T-helper 17 cell (primary cell): ENCODE data around the gene LGALS3BP. TPM values are rescaled to one million over a fixed set of nuclear protein-coding genes. Genes with fewer than 3 reads are reported as not detected.

Experiments used
- ATAC-seq: fragments of 150-1000 bp; cut with Tn5 transposase; 2 replicates; pipeline ENCODE4 v1.10.0; 2021; ENCODE audit warnings: mild to moderate bottlenecking, moderate library complexity
- DNase-seq, 3 donors: peaks; one replicate each; pipeline versions ENCODE4 v3.0.0 to v3.0.0-alpha.2; 2020 to 2021
- H3K9me3 ChIP-seq: one replicate; pipeline ENCODE4 v1.7.0; 2013; ENCODE audit warnings: low read length, mild to moderate bottlenecking; ENCODE audit not compliant: control insufficient read depth, poor library complexity, severe bottlenecking
- H3K27ac Mint-ChIP-seq: one replicate; pipeline ENCODE4 v1.8.0; 2022; ENCODE audit warnings: mild to moderate bottlenecking, moderate library complexity, mixed read lengths
- H3K27me3 Mint-ChIP-seq: one replicate; pipeline ENCODE4 v1.8.0; 2022; ENCODE audit warnings: mixed read lengths
- H3K36me3 Mint-ChIP-seq: one replicate; pipeline ENCODE4 v1.8.0; 2022; ENCODE audit warnings: low read depth, mixed read lengths
- H3K4me1 Mint-ChIP-seq: one replicate; pipeline ENCODE4 v1.8.0; 2022; ENCODE audit warnings: mild to moderate bottlenecking, mixed read lengths
- H3K4me3 Mint-ChIP-seq: one replicate; pipeline ENCODE4 v1.8.0; 2022; ENCODE audit warnings: mild to moderate bottlenecking, moderate library complexity, mixed read lengths
- total RNA-seq, 4 donors: library from RNA in 2 of 4; stranded (reverse) in 2 of 4; gene quantifications; one replicate each; pipeline ENCODE4 v1.2.3 and lab custom pipeline; 2022 to 2026

The LGALS3BP gene
- total RNA-seq, 2 donors from 2014 or later: 31.7 to 45.2 TPM

GRCh38 chr17:78935419-78936323 lies 44.1 kb downstream of the LGALS3BP start:
- DNase-seq (no peak), ATAC-seq (no peak)
- no peaks in the 10 kb centered on the region for H3K9me3 ChIP-seq
- H3K27ac Mint-ChIP-seq: no peak overlapping the region
- peaks cover 7% of the 10 kb centered on the region for H3K4me1 Mint-ChIP-seq
- no peaks in the 10 kb centered on the region for H3K27me3 Mint-ChIP-seq
- H3K4me3 Mint-ChIP-seq: no peak overlapping the region
- no peaks in the 10 kb centered on the region for H3K36me3 Mint-ChIP-seq

DNA sequence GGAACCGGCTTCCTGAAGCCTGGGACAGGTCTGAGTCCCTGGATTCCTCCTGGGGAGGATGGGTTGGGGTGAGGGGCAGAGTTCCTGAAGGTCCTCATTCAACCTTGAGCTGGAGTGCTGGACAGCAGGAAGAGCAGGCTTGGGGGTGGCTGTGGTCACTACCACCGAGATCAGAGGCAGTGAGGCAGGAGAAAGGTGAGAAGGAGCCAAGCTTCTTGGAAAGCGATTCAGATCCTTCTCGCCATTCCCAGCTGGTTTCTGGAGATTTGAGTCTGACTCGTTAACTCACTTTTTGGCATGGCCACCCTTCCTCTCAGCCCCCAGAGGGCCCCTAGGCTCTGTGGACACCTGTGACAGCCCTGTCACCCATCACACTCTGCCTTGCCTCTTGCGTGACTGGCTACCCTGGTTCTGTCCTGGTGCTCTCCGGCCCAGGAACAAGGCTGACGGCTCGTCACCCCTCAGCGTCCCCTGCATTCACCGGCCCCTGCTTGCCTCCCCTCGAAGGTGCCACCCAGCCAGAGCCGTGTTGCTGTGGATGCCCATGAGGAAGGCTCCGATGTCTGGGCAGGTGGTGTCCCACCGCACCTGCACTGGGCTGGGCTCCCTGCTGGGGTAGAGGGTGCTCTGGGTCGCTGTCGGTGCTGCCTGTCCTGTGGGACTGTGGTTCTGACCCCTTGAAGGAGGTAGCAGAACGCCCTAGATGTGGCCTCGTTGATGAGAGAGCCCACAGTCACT lies 44.9 kb downstream of the LGALS3BP start:
- peaks cover 7% of the 10 kb centered on the region for H3K4me1 Mint-ChIP-seq
- ATAC-seq (no peak), DNase-seq (no peak)
- no peaks in the 10 kb centered on the region for H3K9me3 ChIP-seq
- no peak overlapping the region for H3K27ac Mint-ChIP-seq
- no peaks in the 10 kb centered on the region for H3K36me3 Mint-ChIP-seq
- H3K27me3 Mint-ChIP-seq: no peaks in the 10 kb centered on the region
- H3K4me3 Mint-ChIP-seq: no peak overlapping the region

DNA sequence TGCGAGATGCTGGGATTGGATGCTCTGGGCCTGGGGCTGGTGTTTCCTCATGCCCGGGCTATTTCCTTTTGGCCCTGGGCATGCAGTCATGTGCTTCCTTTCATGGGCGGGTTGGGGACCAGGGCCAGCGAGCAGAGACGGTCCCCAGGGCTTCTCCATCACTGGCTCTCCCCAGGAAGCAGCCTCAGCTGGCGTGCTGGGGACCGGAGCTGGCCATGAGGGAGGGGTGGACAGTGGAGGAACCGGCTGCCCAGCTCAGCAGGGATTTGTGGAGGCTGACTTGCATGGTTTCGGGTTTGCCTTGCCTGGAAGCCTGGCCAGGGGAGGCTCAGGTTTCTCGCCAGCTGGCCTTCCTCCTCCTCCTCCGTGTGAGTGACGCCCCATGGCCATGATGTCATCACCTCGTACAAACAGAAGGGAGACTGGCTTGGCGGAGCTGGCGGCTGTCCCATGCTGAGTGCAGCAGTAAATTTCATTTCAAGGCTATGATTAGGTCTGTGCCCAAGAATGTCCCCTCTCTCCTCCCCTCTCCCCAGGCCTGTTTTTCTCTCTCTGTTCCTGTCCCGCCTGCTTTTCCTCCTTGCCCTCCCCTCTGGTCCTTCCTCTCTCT lies 45.7 kb downstream of the LGALS3BP start:
- peaks cover 3% of the 10 kb centered on the region for H3K27me3 Mint-ChIP-seq
- H3K27ac Mint-ChIP-seq: peak overlapping the region; percentile 4
- no peaks in the 10 kb centered on the region for H3K9me3 ChIP-seq
- no peaks in the 10 kb centered on the region for H3K36me3 Mint-ChIP-seq
- H3K4me3 Mint-ChIP-seq: no peak overlapping the region
- peaks cover 7% of the 10 kb centered on the region for H3K4me1 Mint-ChIP-seq
- no peak for DNase-seq
- ATAC-seq: no peak

DNA sequence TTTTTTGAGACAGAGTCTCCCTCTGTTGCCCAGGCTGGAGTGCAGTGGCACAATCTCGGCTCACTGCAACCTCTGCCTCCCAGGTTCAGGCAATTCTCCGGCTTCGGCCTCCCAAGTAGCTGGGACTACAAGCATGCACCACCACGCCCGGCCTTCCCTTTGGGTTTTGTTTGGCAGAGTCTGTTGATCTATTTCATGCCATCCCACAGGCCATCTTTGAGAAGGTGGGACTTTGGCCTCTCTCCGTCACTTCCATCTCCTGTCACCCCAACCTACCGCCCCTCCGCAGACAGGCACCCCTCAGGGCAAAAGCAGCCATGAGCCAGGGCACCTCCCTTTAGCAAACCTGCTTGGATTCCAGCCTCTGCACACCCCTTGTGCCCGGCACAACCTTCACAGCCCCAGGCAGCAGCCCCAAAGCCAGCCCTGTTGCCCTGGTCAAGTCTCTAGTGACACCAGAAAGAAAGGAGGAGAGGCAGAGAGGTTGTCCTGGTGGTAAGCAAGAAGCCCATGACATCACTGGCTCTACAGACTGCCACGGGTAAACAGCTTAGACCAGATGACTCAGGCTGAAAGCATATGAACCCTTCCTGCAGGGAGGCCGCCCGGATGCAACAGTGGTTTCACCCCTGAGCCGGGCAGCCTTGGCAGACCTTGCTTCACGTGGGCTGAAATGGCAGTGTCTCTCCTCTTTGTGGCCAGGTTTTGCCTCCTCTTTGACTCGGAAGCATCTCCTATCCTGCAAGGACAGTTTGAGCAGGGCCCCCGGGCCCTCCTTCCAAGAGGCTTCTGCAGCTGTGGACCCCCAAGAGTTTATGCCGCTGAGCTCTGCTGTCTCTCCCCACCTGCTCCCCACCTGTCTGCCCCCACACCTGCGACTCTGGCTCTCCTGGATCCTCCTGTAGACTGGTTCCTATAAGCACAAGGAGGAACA lies 46.4 kb downstream of the LGALS3BP start:
- DNase-seq (peak in 1 of 3 donors; percentile 17), ATAC-seq (peak; percentile 96)
- no peaks in the 10 kb centered on the region for H3K9me3 ChIP-seq
- peak overlapping the region; percentile 95 for H3K27ac Mint-ChIP-seq
- H3K27me3 Mint-ChIP-seq: peaks cover 7% of the 10 kb centered on the region
- no peak overlapping the region for H3K4me3 Mint-ChIP-seq
- no peaks in the 10 kb centered on the region for H3K36me3 Mint-ChIP-seq
- H3K4me1 Mint-ChIP-seq: peaks cover 7% of the 10 kb centered on the region

- H3K9me3 ChIP-seq: no peaks in the 10 kb centered on the region
- no peak overlapping the region for H3K4me3 Mint-ChIP-seq
- H3K27me3 Mint-ChIP-seq: peaks cover 12% of the 10 kb centered on the region
- H3K27ac Mint-ChIP-seq: no peak overlapping the region
- DNase-seq (no peak), ATAC-seq (no peak)
- H3K36me3 Mint-ChIP-seq: no peaks in the 10 kb centered on the region
- H3K4me1 Mint-ChIP-seq: peaks cover 10% of the 10 kb centered on the region
Observed at GRCh38 chr17:78929908-78930775, 49.6 kb downstream of the LGALS3BP start.

- no peak overlapping the region for H3K27ac Mint-ChIP-seq
- no peak for ATAC-seq
- H3K27me3 Mint-ChIP-seq: peaks cover 12% of the 10 kb centered on the region
- no peaks in the 10 kb centered on the region for H3K9me3 ChIP-seq
- H3K36me3 Mint-ChIP-seq: no peaks in the 10 kb centered on the region
- peaks cover 14% of the 10 kb centered on the region for H3K4me1 Mint-ChIP-seq
- H3K4me3 Mint-ChIP-seq: peak overlapping the region; percentile 64
- no peak for DNase-seq
Observed at GRCh38 chr17:78925662-78926555, 53.8 kb downstream of the LGALS3BP start.

- Mint-ChIP-seq H3K36me3 (peaks cover 2% of the 10 kb centered on the region), H3K27ac (no peak within 1 kb of the TSS), H3K27me3 (peaks cover 12% of the 10 kb centered on the region), H3K4me1 (peaks cover 16% of the 10 kb centered on the region), H3K4me3 (peak within 1 kb of the TSS; percentile 90)
- ATAC-seq (peak; percentile 85), DNase-seq (peak; percentile 47 to 55 (median 54))
- H3K9me3 ChIP-seq: no peaks in the 10 kb centered on the region
Observed at GRCh38 chr17:78925234-78925633, 54.5 kb downstream of the LGALS3BP start, which contains the start of gene TIMP2. TSS of gene TIMP2 (minus strand) at chr17:78925387. CDS start at chr17:78925088, 299 bp downstream.

- H3K36me3 Mint-ChIP-seq: peaks cover 2% of the 10 kb centered on the region
- DNase-seq (no peak), ATAC-seq (peak; percentile 20)
- H3K27ac Mint-ChIP-seq: no peak overlapping the region
- H3K4me1 Mint-ChIP-seq: peaks cover 18% of the 10 kb centered on the region
- H3K27me3 Mint-ChIP-seq: peaks cover 18% of the 10 kb centered on the region
- peak overlapping the region; percentile 90 for H3K4me3 Mint-ChIP-seq
- H3K9me3 ChIP-seq: no peaks in the 10 kb centered on the region
Observed at GRCh38 chr17:78924481-78925151, 55.1 kb downstream of the LGALS3BP start.

DNA sequence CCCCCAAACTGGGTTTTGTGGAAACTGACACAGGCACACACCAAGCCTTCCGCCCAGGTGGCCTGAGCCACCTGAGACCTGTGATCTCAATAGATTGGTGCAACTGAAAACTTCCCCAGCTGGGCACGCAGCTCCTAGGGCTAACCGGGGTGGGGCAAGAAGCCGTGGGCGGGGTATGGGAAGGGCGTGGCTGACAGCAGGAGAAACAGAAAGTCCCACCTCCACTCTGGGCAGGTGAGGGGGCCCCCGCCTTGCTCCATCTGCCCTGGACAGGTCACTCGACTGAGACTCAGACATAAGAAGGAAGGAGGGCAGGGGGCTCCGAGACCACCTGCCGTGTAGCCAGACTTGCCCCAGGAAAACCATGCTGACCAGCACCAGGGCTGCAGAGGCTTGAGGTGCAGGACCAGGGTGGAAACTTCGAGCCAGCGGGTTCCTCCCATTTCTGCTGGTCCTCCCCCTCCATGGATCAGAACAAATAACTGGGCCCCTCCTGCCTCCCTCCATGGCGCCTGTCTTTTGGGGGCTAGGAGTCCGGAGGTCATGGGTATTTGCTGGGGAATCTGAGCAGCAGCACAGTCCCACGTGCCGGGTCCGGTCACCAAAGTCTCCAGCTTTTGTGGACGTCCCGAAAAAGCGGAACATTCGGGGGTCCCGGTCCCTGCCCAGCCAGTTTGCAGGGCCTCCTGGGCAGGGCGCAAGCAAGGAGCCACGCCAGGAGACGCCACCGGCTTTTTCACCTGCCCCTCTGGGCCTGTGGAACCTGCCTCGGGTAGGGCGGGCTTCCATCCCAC lies 55.9 kb downstream of the LGALS3BP start:
- no peaks in the 10 kb centered on the region for H3K9me3 ChIP-seq
- Mint-ChIP-seq H3K27ac (peak overlapping the region; percentile 16), H3K4me1 (peaks cover 18% of the 10 kb centered on the region), H3K4me3 (peak overlapping the region; percentile 90), H3K27me3 (peaks cover 14% of the 10 kb centered on the region), H3K36me3 (peaks cover 2% of the 10 kb centered on the region)
- DNase-seq (peak; percentile 35 to 50 (median 42)), ATAC-seq (peak; percentile 77)

- no peak for ATAC-seq
- peaks cover 4% of the 10 kb centered on the region for H3K36me3 Mint-ChIP-seq
- DNase-seq: no peak
- H3K4me3 Mint-ChIP-seq: peak overlapping the region; percentile 73
- no peaks in the 10 kb centered on the region for H3K9me3 ChIP-seq
- no peak overlapping the region for H3K27ac Mint-ChIP-seq
- H3K27me3 Mint-ChIP-seq: peaks cover 16% of the 10 kb centered on the region
- peaks cover 19% of the 10 kb centered on the region for H3K4me1 Mint-ChIP-seq
Observed at GRCh38 chr17:78922816-78923498, 56.8 kb downstream of the LGALS3BP start.
